ENCODE results near the gene COL13A1. TPM values are rescaled to one million over a fixed set of nuclear protein-coding genes. Genes with fewer than 3 reads are reported as not detected.

Gene COL13A1
- total RNA-seq, 1 donor from 2014 or later: 9.5 TPM

DNA sequence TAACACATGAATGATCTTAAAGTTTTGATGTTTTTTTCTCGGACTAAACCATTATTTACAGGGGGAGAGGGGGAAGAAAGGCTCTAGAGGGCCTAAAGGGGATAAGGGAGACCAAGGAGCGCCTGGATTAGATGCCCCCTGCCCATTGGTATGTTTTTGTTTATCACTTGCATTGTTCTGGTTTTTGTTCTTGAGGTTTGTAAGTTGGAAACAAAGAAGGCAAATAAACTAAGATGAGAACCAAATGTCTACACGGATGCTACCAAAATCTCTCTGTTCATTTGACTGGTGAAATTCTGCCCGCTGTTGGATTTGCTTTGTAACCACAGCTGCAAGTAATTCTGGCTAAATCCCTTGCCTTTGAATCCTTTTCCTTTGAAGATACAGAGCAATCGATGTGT is 151.1 kb downstream of the COL13A1 start:
- peak; percentile 17 for DNase-seq (ENCODE audit: low spot score)
- intact Hi-C loops (cut with DNase I): no loop called here

DNA sequence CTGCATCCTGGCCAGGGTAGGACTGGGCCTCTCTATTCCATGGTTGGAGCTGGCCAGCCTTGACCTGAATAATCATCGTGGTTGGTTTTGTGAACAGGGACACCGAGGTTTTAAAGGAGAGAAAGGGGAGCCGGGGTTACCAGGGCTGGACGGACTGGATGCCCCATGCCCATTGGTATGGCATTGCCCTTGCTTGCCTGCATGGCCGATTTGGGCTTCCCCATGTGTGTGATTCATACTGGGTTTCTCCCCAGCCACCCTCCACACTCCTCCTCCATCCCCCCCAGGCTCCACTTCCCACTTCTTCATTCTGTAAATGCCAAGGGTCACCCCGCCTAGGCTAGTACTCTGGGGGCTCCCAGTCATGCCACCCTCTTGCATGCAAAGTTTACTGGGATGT is 152.1 kb downstream of the COL13A1 start:
- peak; percentile 44 for DNase-seq (ENCODE audit: low spot score)
- intact Hi-C loops (cut with DNase I): no loop called here

DNA sequence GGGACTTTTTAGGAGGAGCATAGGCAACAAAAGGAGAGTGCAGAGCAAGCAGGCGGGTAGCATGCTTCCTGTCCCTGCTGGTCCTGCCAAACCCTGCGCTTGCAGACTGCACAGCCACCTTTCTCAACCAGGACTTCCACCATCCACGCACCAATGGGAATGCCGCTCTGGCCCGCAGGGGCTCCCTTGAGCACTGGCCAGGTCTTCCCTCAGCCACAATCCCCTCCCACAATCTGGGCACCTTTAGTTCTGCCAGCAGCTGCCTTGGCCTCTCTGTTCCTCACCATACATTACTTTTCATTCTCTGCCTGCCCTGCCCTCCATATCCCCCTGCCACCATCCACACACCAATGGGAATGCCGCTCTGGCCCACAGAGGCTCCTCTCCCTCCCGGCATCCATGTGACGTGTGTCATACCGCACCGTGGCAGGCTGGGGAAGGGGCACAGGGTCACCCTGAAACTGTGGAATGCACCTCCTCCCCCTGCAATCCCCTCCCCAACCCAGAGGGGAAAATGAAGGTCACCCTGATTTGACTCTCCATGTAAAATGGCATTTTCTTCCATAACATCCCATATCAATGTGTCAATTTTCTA is 153.6 kb downstream of the COL13A1 start:
- intact Hi-C loops (cut with DNase I): no loop called here
- peak; percentile 61 for DNase-seq (ENCODE audit: low spot score)

DNA sequence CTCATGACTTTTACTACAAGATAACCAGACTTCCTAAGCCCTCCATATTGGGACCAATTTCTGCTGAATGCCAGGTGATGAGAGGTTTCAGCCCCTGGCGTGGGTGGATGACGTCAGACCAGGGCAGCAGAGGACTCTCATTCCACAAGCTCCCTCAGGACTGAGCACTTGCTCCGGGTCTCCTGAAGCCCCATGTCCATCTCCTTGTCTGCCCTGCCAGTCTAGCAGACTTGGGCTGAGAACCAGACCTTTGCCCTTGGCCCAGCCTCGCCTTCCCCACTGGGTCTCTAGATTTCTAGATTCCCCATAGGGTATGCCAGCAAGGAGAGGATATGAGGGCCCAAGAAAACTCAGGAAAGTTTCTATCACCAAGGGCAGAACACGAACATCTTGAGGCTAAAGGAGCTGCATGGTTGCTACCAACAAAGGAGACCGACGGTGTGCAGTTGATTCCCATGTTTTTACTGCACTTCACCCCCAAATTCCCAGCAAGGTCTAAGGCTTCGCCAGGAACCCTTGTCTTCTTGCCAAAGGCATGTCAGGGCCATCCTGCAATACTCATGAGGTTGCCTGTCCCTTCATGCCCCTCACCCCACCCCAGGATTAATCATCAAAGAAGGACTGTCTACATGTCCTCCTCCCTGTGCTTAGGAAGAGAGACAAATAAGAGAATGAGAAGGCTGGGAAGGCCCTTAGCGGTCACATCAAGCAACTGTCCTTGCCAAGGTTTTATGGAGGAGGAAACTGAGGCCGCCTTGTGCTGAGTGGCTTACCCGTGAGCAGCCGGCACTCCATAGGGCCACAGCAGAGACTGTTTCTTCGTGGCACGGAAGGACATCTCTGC is 154.4 kb downstream of the COL13A1 start:
- DNase-seq (ENCODE audit: low spot score): peak; percentile 62
- intact Hi-C loops (cut with DNase I): no loop called here

DNA sequence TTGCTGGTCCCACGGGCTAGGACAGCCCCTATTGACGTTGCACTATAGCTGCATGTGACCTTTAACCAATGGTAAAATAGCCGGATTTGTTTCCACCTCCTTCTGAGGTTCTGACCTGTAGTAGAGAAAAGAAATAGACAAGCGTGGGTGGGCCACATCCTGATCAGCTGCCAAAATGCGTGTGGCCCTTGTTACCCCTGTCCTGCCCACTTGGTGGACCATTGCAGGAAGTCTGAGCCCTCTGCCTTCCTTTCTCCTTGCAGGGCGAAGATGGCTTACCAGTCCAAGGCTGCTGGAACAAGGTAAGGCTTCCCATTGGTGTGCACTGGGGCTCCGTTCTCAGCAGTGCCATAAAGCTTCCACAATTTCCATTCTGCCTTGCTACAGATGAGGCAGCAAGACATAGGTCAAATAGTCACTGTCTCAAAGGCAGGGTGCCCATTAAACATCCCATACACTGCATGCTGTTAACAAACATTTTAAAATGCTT is 155.1 kb downstream of the COL13A1 start:
- intact Hi-C loops (cut with DNase I): no loop called here
- peak; percentile 59 for DNase-seq (ENCODE audit: low spot score)

DNA sequence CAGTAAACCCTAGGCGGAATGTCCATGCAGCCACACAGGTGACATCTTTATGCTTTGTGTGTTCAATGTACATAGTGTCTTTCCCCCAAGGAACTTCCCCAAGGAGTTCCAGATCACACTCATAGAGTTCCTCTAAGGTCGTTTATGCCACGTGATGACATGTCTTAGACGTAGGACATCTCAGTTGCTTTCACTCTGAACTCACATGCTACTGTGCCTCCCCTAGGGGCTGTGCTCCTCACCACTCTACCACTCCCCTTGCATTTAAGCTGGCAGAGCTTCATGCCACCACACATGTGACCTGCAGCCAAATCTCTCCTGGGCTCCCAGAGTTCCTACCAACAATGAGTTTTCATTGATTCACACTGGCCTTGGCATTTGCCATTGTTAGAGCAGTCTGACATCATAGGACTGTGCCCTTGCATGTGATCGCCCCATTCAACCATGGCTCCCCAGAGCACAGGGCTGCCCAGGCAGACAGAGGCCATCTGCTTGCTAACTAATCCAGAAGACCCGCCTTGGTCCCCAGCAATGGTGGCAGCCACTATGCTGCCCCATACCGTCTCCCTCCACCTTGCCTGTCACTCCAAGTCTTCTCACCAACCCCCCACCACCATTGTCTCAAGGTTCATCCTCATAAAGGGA is 155.7 kb downstream of the COL13A1 start:
- intact Hi-C loops (cut with DNase I): no loop called here
- peak; percentile 67 for DNase-seq (ENCODE audit: low spot score)

DNA sequence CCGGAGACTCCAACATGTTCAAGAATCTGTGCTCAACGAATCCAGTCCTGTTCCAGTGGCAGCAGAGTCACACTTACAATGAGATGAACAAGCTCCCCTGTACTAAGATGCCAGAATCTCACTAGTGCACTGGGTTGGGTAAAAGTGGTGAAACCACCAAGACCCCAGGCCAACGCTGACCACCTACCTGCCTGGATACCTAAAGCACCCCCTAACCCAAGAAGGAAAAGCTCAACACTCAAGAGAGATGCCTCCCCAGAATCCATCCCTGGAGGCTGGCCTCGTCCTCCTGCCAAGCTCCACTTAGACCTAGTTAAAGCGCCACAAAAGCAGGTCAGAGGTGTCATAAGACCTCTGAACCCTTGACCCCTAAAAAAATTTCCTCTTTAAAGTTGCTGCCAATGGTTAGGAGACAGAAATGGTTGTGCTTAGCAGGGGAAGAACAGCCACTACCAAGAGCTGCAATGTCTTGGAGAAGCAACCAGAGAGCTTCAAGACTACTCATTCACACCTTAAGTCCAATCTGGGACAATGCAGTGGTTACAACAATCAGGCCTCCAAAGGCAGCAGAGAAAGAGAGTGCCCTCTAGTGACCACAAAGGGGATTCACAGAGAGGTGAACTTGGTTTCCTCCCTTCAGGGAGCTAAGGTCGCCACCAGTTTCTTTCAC is 156.3 kb downstream of the COL13A1 start:
- intact Hi-C loops (cut with DNase I): no loop called here
- DNase-seq (ENCODE audit: low spot score): peak; percentile 63

DNA sequence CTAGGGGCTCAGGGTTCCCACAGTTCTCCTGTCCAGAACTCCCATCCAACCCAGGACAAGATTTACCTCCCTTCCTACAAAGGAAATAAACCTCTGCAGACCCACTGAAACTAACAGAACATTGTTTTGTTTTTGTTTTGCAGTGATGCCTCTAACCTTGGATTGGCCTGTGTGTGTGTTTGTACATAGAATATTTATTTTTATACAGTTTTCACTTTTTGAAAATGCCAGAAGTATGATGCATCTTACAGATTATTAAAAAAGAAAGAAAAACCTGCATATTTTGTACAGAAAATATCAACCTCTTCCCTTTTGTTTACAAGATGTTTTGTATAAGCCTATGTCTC is 156.8 kb downstream of the COL13A1 start:
- intact Hi-C loops (cut with DNase I): no loop called here
- no peak for DNase-seq (ENCODE audit: low spot score)

DNA sequence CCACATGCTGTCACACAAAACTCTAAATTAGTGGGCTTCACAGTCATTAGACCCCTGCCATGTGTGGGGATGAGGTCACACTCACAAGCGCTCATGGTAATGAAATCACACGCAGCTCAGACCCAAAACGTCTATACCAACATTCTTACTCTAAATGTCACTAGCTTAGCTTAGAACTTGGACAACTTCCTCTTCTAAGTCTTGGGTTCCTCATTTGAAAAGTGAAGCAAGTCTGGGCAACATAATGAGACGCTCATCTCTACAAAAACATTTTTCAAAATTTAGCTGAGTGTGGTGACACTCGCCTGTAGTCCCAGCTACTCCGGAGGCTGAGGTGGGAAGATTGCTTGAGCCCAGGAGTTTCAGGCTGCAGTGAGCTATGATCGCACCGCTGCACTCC is 158.2 kb downstream of the COL13A1 start:
- intact Hi-C loops (cut with DNase I): no loop called here
- DNase-seq (ENCODE audit: low spot score): no peak

DNA sequence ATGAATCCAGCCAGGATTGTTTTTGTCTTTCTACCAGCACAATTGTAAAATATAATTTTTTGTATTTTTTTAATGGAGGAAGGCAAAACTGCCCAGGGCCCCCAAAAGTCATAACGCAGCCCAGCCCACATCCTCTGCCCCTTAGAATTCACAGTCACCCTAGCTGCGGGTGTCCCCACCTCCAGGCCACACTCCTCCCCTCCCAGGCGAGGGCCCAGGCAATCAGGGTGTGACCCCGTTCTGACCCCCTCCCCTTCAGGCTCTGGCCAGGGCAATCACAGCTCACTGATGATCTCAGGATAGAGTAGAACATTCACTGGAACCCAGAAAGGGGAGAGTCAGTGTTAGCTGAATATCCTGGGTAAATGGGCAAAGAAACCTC is 158.9 kb downstream of the COL13A1 start:
- DNase-seq (ENCODE audit: low spot score): peak; percentile 22
- intact Hi-C loops (cut with DNase I): no loop called here

DNA sequence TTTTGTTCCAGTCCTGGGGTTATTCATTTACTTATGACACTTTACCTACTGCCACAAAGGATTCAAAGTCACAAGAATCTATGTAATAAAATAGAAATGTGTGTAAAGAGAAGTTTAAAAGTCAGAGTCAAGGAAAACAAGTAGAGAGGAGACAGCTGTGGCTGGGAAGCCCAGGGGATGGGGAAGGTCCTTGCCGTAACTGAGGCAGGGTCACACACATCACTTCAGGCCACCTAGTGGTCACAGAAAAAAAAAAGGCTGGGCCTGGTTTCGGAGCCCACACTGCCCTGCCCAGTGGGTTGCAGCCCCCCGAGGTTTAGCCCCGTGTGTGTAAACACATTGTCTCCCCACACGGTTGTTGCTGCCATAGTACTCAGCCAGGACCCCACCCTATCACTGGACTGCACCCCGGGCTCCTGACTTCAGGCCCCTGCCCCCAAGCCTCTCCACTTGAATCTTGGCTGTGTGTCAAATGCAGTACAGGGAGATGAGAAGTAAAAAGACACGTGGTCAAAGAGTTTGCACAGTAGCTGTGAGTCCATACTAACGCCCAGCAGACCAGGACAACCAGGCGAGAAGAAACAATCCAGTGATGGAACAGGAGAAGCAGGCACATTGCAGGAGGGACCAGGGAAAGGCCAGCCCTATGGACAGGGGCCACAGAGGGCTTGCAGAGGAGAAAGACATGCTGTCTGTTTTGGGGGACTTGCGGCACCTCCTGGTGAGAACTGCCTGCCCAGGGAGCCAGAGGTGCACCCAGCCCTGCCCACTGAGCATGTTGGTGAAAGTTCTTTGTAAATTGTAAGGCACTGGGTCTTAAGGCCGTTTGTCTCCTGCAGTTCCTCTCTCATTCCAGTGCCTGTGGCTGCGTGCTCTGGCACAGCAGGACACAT is 159.5 kb downstream of the COL13A1 start:
- DNase-seq (ENCODE audit: low spot score): peak; percentile 53
- intact Hi-C loops (cut with DNase I): no loop called here

DNA sequence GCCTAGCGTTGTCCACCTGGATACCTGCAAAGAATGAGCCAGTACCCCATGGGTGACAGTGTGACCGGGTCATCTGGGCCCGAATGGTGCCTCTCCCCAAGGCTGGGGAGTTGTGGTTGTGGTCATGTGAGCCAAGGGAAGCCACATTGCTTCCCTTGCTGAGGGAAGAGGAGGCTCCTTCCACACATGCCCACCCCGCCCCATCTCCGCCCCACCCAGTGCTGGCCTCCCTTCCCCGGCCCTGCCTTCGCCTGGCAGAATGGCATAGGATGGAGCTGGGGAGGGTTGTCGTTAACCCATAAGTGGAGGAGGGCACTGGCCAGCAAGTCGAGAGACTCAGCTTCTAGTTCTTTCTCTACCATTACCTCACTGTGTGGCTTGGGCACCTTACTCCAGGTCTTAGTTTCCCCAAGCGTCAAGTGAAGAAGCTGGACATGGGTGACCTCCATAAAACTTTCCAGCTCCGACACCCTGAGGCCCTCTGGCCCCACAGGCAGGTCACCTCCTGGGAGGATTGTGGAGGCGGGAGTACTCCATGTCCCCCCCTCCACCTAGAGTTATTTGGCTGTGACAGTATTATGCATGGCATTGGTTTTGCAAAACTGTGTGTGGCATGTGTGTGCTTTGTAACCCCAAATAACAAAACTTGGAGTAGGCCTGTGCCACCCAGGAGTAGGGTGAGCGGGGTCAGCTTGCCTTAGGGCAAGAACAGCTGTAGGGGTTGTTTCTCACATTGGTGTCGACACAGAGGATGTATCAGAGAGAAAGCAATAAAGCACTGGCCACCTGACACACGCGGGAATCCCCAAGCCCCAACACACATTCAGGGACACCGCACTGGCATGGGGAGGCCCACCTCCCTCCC is 160.4 kb downstream of the COL13A1 start:
- intact Hi-C loops (cut with DNase I): no loop called here
- DNase-seq (ENCODE audit: low spot score): peak; percentile 73

DNA sequence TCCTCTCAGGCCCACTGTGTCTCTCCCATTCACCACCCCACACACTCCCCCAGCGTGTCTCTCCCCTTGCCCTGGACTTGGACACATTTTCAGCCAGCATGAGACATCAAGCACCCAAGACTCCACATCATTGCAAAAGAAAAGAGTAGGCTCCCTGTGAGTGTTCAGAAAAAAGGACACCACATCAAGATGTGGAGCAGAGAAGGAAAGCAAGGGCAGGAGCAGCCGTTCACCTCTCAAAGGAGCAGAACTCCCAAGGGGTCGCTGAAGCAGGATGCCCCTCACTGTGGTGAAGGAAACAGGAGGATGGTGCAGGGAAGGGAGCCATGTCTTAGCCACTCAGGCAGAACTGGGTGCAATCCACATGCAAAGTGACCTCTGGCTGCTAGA is 161.0 kb downstream of the COL13A1 start:
- intact Hi-C loops (cut with DNase I): no loop called here
- DNase-seq (ENCODE audit: low spot score): no peak

DNA sequence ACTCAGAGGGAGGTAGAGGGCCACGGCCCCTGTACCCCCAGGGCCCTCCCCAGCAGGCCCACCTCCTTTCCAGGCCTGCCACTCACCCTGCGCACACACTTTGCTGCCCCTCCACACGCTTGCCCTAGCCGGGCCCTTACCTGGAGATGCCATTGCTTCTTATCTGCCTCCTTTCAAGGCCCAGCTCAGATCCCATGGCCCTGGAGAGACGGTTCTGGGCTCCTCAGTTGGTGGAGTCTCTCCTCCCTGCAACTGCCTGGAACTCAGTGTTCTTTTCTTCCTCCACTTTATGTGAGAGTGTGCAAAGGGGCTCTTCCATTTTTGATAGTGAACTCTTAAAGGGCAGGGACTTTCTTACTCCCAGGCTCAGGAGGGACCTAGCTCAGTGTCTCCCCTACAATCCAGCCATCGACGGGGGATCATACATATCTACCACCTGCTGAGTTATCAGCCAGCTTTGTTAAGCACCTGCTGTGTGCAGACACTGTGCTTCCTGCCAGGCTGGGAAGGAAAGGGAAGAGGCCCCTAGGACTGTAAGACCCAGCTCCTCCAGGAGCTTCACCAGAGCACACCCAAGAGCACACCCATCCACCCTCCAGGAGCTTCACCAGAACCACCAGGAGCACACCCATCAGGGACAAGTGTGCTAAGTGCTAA is 161.6 kb downstream of the COL13A1 start:
- DNase-seq (ENCODE audit: low spot score): peak; percentile 54
- intact Hi-C loops (cut with DNase I): no loop called here

DNA sequence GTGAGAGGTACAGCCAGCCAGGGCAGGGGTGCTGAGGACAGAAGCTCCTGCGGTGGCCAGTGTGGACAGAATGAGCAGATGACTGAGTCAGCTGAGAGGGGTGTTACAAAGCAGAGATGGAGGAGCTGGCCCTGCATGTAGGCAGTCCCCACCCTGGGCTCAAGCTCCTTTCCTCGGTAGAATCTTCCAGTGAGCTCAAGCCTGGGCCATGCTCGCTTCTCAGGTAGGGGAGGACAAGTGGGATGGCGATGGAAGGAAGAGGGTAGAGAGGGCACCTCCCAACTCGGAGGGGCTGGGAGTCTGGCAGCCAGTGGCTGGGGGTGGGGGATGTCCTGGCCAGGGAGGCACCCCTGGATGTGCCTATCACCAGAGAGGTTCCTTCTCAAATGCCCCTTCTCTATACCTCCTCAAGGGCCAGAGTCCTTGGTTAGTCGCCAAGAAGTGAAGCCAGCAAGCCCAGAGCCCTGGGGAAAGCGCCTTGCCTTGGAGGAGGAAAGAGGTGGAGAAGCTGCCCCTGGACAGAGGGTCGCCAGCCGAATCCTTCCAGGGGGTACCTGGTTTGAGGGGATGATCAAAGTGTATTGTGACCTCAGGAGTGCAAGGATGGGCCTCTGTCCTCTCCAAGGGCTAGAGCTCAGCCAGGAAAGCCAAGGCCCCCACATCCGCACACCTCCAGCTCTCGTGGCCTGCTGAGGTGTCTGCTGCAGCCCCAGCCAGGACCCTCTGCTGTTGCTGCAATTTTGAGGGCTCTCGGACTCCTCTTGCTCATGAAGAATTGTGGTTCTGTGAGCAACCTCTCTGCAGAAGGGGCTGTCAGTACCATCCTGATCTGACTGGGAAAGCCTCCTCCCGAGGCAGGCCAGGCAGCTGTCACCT is 162.4 kb downstream of the COL13A1 start:
- peak; percentile 67 for DNase-seq (ENCODE audit: low spot score)
- intact Hi-C loops (cut with DNase I): no loop called here

DNA sequence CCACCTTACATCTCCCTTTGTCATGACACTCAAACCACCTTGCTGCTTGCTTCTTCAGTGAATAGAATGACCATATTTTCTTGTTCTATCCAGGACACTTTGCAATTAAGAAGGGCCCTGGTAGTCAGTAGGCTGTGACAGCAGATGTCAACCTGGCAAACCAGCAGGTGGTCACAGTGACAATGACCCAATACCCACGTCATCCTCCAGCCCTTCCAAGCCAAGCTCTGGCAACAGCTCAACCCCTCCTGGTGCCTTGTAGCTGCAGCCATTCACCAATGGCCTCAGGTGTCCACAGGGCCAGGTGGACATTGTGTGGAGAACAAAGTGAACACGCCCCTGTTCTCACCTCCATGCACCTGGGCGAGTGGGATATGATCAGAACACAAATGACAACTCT is 163.4 kb downstream of the COL13A1 start:
- intact Hi-C loops (cut with DNase I): no loop called here
- peak; percentile 54 for DNase-seq (ENCODE audit: low spot score)
